ENCODE results near the gene YAP1. TPM values are rescaled to one million over a fixed set of nuclear protein-coding genes. Genes with fewer than 3 reads are reported as not detected.
A peak's percentile ranks its signal among the peaks of the same experiment; 100 is the strongest.

The YAP1 gene
- total RNA-seq, 2 donors from 2014 or later, result 26.0 to 38.9 TPM

- Histone ChIP-seq H3K27ac (no peak overlapping the region), H3K27me3 (no peaks in the 10 kb centered on the region), H3K36me3 (replicated peaks in 1 of 2; ENCODE audit: insufficient read depth in 1 of 2, low read depth in 2 of 2) (peaks cover 0 to 2% of the 10 kb centered on the region in 2 donors), H3K9me3 (no peaks in the 10 kb centered on the region), H3K4me3 (no peak overlapping the region), H3K4me1 (peaks cover 6% of the 10 kb centered on the region)
- DNase-seq (no peak), ATAC-seq (no peak)
- TF ChIP-seq POLR2A (IDR thresholded peaks at IDR 0.05) (no peak), CTCF (IDR thresholded peaks at IDR 0.05) (no peak)
- intact Hi-C loops (cut with DNase I), result no loop called here
- 67 to 81% methylated on average over 1 of the region's 1 CpG for WGBS, 2 donors
Measured at GRCh38 chr11:102168481-102168880, 58.2 kb downstream of the YAP1 start.

GRCh38 chr11:102171101-102171500 is 60.9 kb downstream of the YAP1 start:
- no peak for TF ChIP-seq POLR2A (IDR thresholded peaks at IDR 0.05)
- TF ChIP-seq CTCF (IDR thresholded peaks at IDR 0.05), result no peak
- Histone ChIP-seq H3K9me3 (no peaks in the 10 kb centered on the region), H3K4me1 (peaks cover 6% of the 10 kb centered on the region), H3K4me3 (no peak overlapping the region), H3K27me3 (no peaks in the 10 kb centered on the region), H3K36me3 (replicated peaks in 1 of 2; ENCODE audit: insufficient read depth in 1 of 2, low read depth in 2 of 2) (peaks cover 0 to 2% of the 10 kb centered on the region in 2 donors), H3K27ac (peak overlapping the region in 2 of 4 donors; percentile 21 to 51)
- peak; percentile 52 for ATAC-seq
- DNase-seq, result no peak
- intact Hi-C loops (cut with DNase I), result no loop called here

GRCh38 chr11:102172127-102172848 is 62.0 kb downstream of the YAP1 start:
- ATAC-seq, result peak; percentile 24
- Histone ChIP-seq H3K4me3 (no peak overlapping the region), H3K27me3 (no peaks in the 10 kb centered on the region), H3K9me3 (no peaks in the 10 kb centered on the region), H3K36me3 (replicated peaks in 1 of 2; ENCODE audit: insufficient read depth in 1 of 2, low read depth in 2 of 2) (peaks cover 0 to 2% of the 10 kb centered on the region in 2 donors), H3K27ac (peak overlapping the region in 1 of 4 donors; percentile 51), H3K4me1 (peaks cover 6% of the 10 kb centered on the region)
- peak in 1 of 4 donors; percentile 15 for DNase-seq
- intact Hi-C loops (cut with DNase I), result no loop called here
- no peak for TF ChIP-seq CTCF (IDR thresholded peaks at IDR 0.05)
- no peak for TF ChIP-seq POLR2A (IDR thresholded peaks at IDR 0.05)
- WGBS, 2 donors, result 50 to 51% methylated on average over 5 of the region's 6 CpGs

GRCh38 chr11:102177126-102177525 is 66.9 kb downstream of the YAP1 start:
- Histone ChIP-seq H3K4me1 (peaks cover 9% of the 10 kb centered on the region), H3K4me3 (no peak overlapping the region), H3K9me3 (no peaks in the 10 kb centered on the region), H3K27me3 (no peaks in the 10 kb centered on the region), H3K36me3 (replicated peaks in 1 of 2; ENCODE audit: insufficient read depth in 1 of 2, low read depth in 2 of 2) (peaks cover 0 to 2% of the 10 kb centered on the region in 2 donors), H3K27ac (no peak overlapping the region)
- 82 to 88% methylated on average over 2 of the region's 2 CpGs for WGBS, 2 donors
- DNase-seq, result no peak
- intact Hi-C loops (cut with DNase I), result no loop called here
- TF ChIP-seq POLR2A (IDR thresholded peaks at IDR 0.05), result no peak
- no peak for TF ChIP-seq CTCF (IDR thresholded peaks at IDR 0.05)
- no peak for ATAC-seq

Data from body of pancreas (tissue), 4 donors.